Iris pigment epithelial cell (primary cell): ENCODE measurements around the gene NEU1.
"Not testable (repeated sequence)": the region's sequence is repeated elsewhere in the genome, so short reads cannot be mapped to it uniquely, and the experiment has no call there.

Experiments used
- DNase-seq: peaks from one replicate; pipeline ENCODE4 v3.0.0-alpha.2; 2011; ENCODE audit warnings: low read depth

NEU1 gene

DNA sequence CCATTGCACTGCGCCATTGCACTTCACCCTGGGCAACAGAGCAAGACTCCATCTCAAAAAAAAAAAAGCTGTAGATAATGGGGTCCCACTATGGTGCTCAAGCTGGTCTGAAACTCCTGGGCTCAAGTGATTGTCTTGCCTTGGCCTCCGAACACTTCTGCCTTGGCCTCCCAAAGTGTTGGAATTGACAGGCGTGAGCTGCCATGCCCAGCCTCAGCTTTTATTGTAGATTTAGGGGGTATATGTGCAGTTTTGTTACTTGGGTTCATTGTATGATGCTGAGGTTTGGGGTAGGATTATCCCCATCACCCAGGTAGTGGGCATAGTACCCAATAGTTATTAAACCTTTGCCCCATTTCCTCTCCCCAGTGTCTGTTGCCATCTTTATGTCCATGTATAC, 23.7 kb downstream of the NEU1 start:
- no peak for DNase-seq

GRCh38 chr6:31838114-31838553, 24.5 kb downstream of the NEU1 start:
- DNase-seq, result not testable (repeated sequence)

GRCh38 chr6:31837369-31838113, 25.1 kb downstream of the NEU1 start:
- DNase-seq, result no peak

GRCh38 chr6:31836474-31837368, 25.9 kb downstream of the NEU1 start:
- peak; percentile 61 for DNase-seq

DNA sequence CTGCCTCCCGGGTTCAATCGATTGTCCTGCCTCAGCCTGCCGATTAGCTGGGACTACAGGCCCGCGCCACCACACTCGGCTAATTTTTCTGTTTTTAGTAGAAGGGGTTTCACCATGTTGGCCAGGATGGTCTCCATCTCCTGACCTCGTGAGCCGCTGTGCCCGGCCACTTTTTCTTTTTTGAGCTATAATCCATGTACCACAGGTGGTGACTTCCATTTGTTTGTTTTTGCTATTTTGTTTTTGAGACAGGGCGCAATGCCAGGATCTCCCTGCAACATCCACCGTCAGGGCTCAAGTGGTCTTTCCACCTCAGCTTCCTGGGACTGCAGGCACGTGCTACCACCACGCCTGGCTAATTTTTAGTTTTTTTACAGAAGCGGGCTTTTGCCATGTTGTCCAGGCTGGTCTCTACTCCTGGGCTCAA, 26.6 kb downstream of the NEU1 start:
- DNase-seq, result no peak

DNA sequence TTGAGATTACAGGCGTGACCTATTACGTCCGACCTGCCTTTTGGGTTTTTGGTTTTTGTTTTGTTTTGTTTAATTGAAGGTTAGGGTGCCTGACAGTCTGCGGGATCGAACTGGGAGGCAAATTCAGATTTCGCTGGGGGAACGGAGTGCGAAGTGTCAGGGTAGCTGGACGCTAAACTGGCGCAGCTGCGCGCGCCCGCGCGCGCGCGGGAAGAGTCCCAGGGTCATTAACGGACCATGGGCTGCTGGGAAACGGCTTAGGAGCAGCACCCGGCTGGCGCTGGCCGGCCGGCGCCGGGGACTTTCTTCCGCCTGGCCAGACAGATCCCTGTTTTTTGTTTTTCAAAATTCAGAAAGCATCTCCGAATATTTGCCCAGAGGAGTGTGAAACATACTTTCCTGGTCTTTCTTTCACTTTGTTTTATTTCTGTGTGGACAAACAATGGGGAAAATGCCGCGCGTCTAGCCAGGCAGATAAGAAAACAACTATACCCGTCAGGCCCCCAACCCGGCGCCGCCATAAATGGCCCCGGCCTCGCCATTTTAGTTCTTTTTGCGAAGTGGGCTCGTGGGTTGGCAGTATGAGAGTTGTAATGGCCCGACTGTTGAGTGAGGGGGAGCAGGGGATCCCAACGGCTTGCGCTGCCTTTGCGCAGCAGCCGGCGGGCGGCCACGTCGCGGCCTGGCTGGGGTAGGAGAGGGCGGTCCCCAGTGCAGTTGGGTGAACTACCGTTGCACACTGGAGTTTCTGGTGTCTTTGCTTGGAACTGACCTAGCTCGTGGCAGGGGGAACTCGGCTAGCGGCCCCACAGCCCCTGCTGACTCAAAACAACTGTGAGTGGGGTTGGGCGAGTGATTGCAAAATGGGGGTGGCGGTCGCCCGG, 28.0 kb downstream of the NEU1 start:
- DNase-seq, result peak; percentile 82

DNA sequence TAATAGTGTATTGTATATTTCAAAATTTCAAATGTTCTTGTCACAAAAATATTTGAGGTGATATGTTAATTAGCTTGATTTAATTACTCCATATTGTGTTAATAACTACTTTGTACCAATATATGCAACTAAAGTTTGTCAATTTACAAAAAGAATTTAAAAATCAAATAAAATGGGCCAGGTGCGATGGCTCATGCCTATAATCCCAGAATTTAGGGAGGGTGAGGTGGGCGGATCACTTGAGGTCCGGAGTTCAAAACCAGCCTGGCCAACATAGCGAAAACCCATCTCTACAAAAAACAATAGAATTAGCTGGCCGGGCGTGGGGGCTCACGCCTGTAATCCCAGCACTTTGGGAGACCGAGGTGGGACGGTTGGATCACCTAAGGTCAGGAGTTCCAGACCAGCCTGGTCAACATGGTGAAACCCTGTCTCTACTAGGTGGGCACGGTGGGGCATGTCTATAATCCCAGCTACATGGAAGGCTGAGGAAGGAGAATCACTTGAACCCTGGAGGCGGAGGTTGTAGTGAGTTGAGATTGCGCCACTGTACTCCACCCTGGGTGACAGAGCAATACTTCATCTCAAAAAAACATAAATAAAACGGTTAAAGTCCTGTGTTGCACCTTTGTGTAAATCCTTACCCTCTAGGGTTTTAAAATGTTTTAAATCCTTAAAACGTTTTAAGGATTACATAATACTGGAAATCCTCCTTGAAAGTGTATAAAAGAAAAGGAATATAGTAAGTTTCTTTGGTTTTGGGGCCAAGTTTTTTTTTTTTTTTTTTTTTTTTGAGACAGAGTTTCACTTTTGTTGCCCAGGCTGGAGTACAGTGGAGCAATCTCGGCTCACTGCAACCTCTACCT, 31.0 kb downstream of the NEU1 start:
- DNase-seq, result no peak

GRCh38 chr6:31830886-31831335, 31.7 kb downstream of the NEU1 start:
- no peak for DNase-seq

DNA sequence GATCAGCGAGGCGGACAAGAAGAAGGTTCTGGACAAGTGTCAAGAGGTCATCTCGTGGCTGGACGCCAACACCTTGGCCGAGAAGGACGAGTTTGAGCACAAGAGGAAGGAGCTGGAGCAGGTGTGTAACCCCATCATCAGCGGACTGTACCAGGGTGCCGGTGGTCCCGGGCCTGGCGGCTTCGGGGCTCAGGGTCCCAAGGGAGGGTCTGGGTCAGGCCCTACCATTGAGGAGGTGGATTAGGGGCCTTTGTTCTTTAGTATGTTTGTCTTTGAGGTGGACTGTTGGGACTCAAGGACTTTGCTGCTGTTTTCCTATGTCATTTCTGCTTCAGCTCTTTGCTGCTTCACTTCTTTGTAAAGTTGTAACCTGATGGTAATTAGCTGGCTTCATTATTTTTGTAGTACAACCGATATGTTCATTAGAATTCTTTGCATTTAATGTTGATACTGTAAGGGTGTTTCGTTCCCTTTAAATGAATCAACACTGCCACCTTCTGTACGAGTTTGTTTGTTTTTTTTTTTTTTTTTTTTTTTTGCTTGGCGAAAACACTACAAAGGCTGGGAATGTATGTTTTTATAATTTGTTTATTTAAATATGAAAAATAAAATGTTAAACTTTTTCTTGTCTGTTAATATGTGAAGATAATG, 32.9 kb downstream of the NEU1 start:
- DNase-seq, result peak; percentile 51

DNA sequence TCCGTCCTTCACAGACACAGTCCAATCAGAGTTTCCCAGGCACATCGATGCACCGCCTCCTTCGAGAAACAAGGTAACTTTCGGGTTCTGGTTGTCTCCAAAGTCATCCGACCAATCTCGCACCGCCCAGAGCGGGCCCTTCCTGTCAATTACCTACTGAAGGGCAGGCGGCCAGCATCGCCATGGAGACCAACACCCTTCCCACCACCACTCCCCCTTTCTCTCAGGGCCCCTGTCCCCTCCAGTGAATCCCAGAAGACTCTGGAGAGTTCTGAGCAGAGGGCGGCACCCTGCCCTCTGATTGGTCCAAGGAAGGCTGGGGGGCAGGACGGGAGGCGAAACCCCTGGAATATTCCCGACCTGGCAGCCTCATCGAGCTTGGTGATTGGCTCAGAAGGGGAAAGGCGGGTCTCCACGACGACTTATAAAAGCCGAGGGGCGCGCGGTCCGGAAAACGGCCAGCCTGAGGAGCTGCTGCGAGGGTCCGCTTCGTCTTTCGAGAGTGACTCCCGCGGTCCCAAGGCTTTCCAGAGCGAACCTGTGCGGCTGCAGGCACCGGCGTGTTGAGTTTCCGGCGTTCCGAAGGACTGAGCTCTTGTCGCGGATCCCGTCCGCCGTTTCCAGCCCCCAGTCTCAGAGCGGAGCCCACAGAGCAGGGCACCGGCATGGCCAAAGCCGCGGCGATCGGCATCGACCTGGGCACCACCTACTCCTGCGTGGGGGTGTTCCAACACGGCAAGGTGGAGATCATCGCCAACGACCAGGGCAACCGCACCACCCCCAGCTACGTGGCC, 35.1 kb downstream of the NEU1 start, which contains the start of gene HSPA1B:
Gene HSPA1B (plus strand): TSS at position 453 of the 794 bp plus-strand sequence. CDS start 213 bp downstream, at position 666.
- peak; percentile 100 for DNase-seq

- DNase-seq, result peak; percentile 83
These were observed 35.8 kb downstream of the NEU1 start for GRCh38 chr6:31826793-31827285.

GRCh38 chr6:31825553-31825952, 37.1 kb downstream of the NEU1 start:
- DNase-seq, result no peak

DNA sequence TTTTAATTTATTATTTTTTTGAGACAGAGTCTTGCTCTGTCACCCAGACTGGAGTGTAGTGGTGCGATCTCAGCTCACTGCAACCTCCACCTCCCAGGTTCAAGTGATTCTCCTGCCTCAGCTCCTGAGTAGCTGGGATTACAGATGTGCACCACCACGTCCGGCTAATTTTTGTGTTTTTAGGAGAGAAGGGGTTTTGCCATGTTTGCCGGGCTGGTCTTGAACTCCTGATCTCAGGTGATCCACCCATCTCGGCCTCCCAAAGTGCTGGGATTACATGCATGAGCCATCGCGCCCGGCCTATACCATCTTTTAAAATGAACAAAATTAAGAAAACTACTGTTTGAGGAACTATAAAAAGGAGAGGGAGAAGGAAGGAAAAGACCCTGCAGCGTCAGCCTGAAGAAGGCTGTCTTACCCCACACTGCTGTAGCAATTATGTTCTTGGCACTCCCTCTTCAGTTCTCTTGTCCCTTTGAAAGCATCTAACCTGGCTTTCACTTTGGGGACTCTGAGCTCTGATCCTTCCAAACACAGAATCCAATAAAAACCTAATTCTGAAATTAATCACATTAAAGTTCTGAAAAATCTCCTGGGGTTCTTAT, 38.9 kb downstream of the NEU1 start:
- DNase-seq, result not testable (repeated sequence)

GRCh38 chr6:31822036-31822821, 40.4 kb downstream of the NEU1 start:
- peak; percentile 79 for DNase-seq

DNA sequence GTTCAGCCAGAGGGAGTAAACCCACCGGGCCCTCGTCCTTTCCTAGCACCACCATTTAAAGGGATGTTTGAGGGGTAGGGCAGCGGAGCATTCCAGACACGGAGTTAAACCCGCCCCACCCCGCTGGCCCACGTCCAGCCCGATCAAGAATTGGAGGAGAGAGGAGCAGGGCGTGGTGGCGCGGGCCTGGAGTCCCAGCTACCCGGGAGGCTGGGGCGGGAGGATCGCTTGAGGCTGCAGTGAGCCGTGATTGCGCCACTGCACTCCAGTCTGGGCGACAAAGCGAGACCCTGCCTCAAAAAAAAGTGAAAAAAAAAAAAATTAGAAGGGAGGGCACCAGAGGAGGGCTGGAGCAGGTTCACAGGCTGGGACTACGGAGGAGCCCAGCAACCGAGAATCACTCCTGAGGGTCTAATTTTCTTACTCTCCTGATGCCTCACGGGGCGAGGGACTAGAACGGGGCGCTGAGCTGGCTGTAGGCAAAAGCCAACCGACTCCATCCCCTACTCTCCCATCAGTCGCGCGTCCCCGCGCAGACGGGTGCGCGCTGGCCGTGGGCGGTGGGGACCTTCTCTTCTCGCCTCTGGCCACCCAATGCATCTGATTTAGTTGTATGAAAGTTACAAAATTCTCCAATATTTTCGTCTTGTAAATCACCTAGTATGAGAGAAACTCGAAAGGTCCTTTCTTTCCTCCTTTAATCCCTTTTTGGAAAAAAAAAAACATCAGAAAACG, 41.2 kb downstream of the NEU1 start:
- DNase-seq, result peak; percentile 34

DNA sequence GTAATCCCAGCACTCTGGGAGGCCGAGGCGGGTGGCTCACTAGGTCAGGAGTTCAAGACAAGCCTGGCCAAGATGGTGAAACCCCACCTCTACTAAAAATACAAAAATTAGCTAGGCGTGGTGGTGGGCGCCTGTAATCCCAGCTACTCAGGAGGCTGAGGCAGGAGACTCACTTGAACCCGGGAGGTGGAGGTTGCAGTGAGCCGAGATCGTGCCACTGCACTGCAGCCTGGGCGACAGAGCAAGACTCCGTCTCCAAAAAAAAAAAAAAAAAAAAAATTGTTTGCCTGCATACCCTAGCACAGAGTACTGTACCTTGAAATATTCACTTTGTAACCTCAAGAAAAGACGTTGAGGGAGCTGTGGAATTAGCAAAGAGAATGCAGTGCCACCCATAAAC, 42.2 kb downstream of the NEU1 start:
- not testable (repeated sequence) for DNase-seq

- no peak for DNase-seq
These were observed 42.7 kb downstream of the NEU1 start for GRCh38 chr6:31819871-31820299.
